GM19397 (cell line): Measurements from ENCODE around the gene ROPN1.
A peak's percentile ranks its signal among the peaks of the same experiment; 100 is the strongest.
"Not testable (repeated sequence)": the region's sequence is repeated elsewhere in the genome, so short reads cannot be mapped to it uniquely, and the experiment has no call there.

Experiments
- ATAC-seq: cut with Tn5 transposase; IDR thresholded peaks from one replicate; pipeline ENCODE4 v1.9.1; 2021; ENCODE audit warnings: mild to moderate bottlenecking, moderate library complexity; ENCODE audit not compliant: unreplicated experiment

Gene ROPN1

GRCh38 chr3:123991730-123992588 is at the start of gene ROPN1:
ROPN1 (minus strand) TSS chr3:123992124; CDS start chr3:123980481, 11,643 bp downstream.
- not testable (repeated sequence) for ATAC-seq

GRCh38 chr3:124041553-124041952 is 49.6 kb upstream of the ROPN1 start:
- no peak for ATAC-seq

- ATAC-seq, result no peak
Measured at GRCh38 chr3:124037326-124037725, 45.4 kb upstream of the ROPN1 start.

GRCh38 chr3:124036214-124036613 is 44.3 kb upstream of the ROPN1 start:
- not testable (repeated sequence) for ATAC-seq

- no peak for ATAC-seq
Measured at GRCh38 chr3:124035463-124036121, 43.7 kb upstream of the ROPN1 start.

- ATAC-seq, result no peak
Measured at GRCh38 chr3:124034844-124035152, 42.9 kb upstream of the ROPN1 start.

- ATAC-seq, result no peak
Measured at GRCh38 chr3:124034016-124034843, 42.3 kb upstream of the ROPN1 start.

GRCh38 chr3:124033360-124034015 is 41.6 kb upstream of the ROPN1 start, which contains the start of gene KALRN:
KALRN (plus strand) TSS chr3:124033369.
- ATAC-seq, result peak; percentile 33

GRCh38 chr3:124032881-124033359 is 41.0 kb upstream of the ROPN1 start:
- peak; percentile 93 for ATAC-seq

- ATAC-seq, result no peak
Measured at GRCh38 chr3:124032311-124032880, 40.5 kb upstream of the ROPN1 start.

GRCh38 chr3:124026516-124026915 is 34.6 kb upstream of the ROPN1 start:
- ATAC-seq, result no peak

GRCh38 chr3:124023531-124023930 is 31.6 kb upstream of the ROPN1 start:
- ATAC-seq, result not testable (repeated sequence)

- ATAC-seq, result no peak
Measured at GRCh38 chr3:124019291-124019690, 27.4 kb upstream of the ROPN1 start.

- not testable (repeated sequence) for ATAC-seq
Measured at GRCh38 chr3:124017502-124017901, 25.6 kb upstream of the ROPN1 start.

- not testable (repeated sequence) for ATAC-seq
Measured at GRCh38 chr3:124016483-124016882, 24.6 kb upstream of the ROPN1 start.

- no peak for ATAC-seq
Measured at GRCh38 chr3:124014366-124014942, 22.5 kb upstream of the ROPN1 start.

GRCh38 chr3:124008321-124008720 is 16.4 kb upstream of the ROPN1 start:
- not testable (repeated sequence) for ATAC-seq

GRCh38 chr3:124007186-124007585 is 15.3 kb upstream of the ROPN1 start:
- ATAC-seq, result no peak

GRCh38 chr3:124002405-124003079 is 10.6 kb upstream of the ROPN1 start:
- ATAC-seq, result not testable (repeated sequence)
